Putamen (tissue), 1 donor: ENCODE results near the gene TFDP3.

Experiments
- DNase-seq: peaks from one replicate; pipeline ENCODE4 v3.0.0-alpha.2; 2016; ENCODE audit warnings: low spot score

Gene TFDP3, protein sequence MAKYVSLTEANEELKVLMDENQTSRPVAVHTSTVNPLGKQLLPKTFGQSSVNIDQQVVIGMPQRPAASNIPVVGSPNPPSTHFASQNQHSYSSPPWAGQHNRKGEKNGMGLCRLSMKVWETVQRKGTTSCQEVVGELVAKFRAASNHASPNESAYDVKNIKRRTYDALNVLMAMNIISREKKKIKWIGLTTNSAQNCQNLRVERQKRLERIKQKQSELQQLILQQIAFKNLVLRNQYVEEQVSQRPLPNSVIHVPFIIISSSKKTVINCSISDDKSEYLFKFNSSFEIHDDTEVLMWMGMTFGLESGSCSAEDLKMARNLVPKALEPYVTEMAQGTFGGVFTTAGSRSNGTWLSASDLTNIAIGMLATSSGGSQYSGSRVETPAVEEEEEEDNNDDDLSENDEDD

DNA sequence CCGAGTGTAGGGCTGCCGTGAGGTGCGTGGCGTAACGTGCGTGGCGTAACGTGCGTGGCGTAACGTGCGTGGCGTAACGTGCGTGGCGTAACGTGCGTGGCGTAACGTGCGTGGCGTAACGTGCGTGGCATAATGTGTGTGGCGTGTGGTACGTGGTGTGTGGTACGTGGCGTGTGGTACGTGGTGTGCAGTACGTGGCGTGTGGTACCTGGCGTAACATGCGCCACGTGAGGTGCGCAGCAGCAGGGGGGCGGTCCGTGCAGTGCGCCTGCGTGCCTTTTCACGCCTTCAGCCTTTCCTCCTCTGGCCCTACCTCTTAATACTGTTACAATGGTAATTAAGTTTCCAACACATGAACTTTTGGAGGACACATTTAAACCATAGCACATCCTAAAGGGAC is at the start of gene TFDP3:
Gene TFDP3 (minus strand): TSS at position 26 of the 400 bp plus-strand sequence. CDS start 95 bp downstream, outside the sequence.
- no peak for DNase-seq

DNA sequence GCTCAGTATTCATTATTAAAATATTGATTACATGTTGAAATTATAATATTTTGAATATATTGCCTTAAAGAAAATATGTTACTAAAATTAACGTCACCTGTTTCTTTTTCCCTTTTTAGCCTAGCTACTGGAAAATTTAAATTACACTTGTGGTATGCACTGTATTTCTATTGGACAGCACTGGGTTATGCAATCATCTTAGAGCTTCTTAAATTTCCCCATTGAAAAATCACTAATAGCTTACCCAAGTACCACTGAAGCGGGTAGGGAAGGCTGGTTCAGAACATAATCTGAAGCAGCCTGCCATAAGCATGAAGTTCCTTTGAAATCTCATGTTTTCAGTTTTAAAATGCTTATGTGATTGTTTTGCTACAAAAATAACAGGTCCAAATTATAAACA is 49.5 kb upstream of the TFDP3 start:
- no peak for DNase-seq

GRCh38 chrX:133265331-133265730 is 47.2 kb upstream of the TFDP3 start:
- no peak for DNase-seq

GRCh38 chrX:133258481-133258880 is 40.3 kb upstream of the TFDP3 start:
- no peak for DNase-seq

- DNase-seq: no peak
Measured at GRCh38 chrX:133254666-133255065, 36.5 kb upstream of the TFDP3 start.

DNA sequence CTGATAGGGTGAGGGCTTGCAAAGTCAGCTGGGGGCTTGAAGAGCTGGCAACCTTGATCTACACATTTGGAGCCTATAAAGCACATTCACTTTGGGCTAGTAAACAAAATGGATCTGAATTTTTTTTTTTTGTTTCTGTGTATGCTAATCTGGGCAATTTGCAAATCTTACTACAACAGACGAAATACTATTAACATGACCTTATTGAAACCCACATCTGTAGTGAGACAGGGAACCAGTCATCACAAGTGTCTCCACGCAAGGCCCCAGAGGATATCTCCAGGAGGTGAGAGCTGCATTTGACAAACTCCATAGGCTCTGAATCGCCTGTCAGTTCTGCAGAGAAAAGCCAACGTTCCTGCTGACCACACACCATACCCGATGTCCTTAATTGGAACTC is 33.0 kb upstream of the TFDP3 start:
- no peak for DNase-seq

- no peak for DNase-seq
Measured at GRCh38 chrX:133250184-133251100, 32.3 kb upstream of the TFDP3 start.

- DNase-seq: no peak
Measured at GRCh38 chrX:133249266-133250058, 31.3 kb upstream of the TFDP3 start.

- no peak for DNase-seq
Measured at GRCh38 chrX:133248177-133248576, 30.0 kb upstream of the TFDP3 start.

- no peak for DNase-seq
Measured at GRCh38 chrX:133246921-133247320, 28.8 kb upstream of the TFDP3 start.

GRCh38 chrX:133235830-133236229 is 17.7 kb upstream of the TFDP3 start:
- DNase-seq: no peak

DNA sequence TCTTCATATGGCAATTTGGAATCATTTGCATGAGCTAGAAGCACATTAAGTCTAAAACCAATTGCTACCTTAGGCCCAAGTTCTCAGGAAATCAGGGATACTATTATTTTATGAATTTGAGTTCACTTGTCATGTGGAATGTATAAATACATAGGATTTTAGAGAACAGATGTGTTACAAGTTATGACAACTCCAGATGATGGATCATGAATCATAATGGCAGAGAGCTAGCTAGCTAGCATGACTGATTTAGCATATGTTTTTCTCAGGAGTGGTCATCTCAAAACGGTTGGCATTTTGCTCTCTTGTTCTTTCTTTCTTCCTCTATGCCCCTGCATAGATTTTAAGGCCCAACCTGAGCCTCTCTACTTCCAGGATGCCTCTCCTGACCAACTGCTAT is 14.2 kb upstream of the TFDP3 start:
- no peak for DNase-seq

DNA sequence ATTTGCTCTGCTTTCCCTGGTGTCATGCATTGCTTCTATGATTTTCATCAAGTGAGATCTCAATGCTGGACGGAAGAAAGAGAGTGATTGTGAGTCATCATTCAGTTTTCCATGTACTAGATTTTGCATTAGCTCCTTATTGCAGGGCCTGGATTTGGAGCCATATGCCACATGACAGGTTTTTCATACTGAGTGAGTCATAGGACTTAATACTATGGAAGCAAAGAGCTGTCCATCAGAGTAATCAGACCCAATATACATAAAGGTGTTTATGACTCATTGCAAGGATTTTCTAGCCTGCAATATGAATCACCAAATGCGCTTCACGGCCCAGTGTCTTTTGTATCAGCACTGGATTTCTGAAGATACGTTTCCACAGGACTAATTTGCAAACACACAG is 11.2 kb upstream of the TFDP3 start:
- DNase-seq: no peak

DNA sequence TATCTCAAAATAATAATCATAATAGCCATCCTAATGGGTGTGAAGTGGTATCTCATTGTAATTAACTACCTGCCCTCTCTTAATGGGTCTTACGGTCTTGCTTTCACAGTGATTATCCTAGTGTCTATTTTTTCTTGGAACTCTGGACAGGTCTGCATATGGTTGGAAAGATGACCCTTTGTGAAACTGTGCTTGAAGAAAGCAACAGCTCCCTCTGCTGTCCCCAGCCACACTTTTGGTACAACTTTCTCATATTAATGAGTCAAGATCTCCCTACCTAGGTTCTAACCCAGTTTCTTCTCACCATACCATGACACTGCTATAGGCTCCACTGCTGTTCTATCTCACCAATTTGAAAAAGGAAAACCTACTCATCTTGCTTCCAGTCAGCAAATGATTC is 2.4 kb downstream of the TFDP3 start:
- no peak for DNase-seq

GRCh38 chrX:133215017-133215416 is 3.1 kb downstream of the TFDP3 start:
- DNase-seq: no peak

DNA sequence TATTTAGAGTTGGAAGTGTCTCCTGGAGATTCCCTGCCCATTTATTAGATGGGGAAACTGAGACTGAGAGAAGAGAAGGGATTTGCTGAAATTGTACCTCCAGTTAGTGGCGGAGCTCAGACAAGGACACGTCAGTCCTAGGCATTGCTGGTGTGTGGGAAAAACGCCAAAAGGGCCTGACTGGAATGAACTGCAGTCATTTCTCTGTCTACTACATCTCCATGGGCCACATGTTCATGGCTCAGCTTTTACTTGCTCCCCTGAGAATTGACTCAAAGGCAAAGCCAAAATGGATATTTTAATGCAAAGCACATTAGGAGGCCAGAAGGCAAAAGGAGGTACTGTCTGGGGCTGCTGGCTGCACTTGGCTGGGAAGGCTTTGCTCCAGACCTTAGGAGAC is 3.9 kb downstream of the TFDP3 start:
- DNase-seq: no peak

- no peak for DNase-seq
Measured at GRCh38 chrX:133213117-133213516, 5.0 kb downstream of the TFDP3 start.

DNA sequence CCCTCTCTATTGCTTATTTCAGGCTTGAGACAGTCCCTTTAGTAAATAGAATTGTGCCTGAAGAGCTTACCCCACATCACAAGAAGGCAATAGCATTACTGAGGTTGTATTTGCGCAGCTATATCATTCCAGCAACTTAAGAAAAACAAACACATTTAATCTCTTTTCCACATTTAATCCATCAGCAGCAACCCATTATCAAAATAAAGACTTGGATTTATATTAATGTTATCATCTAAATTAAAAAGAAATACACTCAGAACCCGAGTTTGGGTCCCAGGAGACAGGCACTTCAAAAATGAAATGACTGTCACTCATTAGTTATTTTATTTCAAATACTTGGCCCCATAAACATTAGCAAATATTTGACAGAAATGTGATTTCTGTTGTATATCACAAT is 10.4 kb downstream of the TFDP3 start:
- DNase-seq: no peak

- no peak for DNase-seq
Measured at GRCh38 chrX:133191739-133192039, 26.5 kb downstream of the TFDP3 start.

GRCh38 chrX:133190877-133191738 is 27.0 kb downstream of the TFDP3 start:
- no peak for DNase-seq

DNA sequence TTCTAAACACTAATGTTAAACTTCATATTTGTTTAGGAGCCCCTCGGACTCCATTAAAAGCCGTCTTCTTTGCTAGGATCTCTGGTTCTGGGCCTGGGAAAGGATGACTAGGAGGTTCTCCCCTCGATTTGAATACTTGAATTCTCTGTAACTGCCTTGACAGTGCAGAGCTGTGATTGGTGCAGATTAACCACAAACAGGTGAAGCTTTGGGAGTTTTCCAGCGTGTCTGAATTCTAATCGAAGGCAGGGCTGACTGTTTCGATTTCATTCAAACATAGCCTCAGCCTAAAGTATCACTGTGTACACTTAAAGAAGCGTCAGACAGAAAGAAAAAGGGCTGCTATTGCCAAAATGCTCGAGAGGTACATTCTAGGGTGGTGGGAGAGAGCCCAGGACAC is 29.0 kb downstream of the TFDP3 start:
- DNase-seq: no peak

DNA sequence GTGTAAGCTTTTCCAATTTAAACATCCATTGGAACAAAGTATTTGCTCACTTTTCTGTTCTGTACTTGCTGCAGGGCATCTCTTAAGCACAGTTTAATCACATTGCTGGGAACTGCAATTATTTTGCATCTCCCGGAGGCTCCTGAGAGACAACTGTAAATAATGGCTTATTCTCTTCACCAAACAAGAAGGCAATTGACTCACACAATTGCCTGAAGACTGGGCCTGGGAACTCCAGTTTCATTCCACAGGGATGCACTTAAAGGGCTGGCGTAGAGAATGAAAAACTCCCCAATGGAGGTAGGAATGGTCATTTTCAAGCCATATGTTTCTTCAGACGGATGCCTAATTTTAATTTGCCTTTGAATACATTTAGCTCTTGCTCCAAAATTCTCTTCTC is 29.5 kb downstream of the TFDP3 start:
- DNase-seq: no peak
